Middle frontal gyrus (tissue), 1 donor: ENCODE data around the gene SERTAD1.

Experiments
- DNase-seq: peaks from one replicate; pipeline ENCODE4 v3.0.0-alpha.2; 2015; ENCODE audit warnings: low spot score; ENCODE audit errors: extremely low spot score

Gene SERTAD1

GRCh38 chr19:40380199-40381037 is 45.4 kb downstream of the SERTAD1 start:
- no peak for DNase-seq

- DNase-seq, result no peak
Observed at GRCh38 chr19:40379446-40380198, 46.2 kb downstream of the SERTAD1 start.

- DNase-seq, result no peak
Observed at GRCh38 chr19:40378509-40378908, 47.3 kb downstream of the SERTAD1 start.

- no peak for DNase-seq
Observed at GRCh38 chr19:40377876-40378385, 47.9 kb downstream of the SERTAD1 start.

GRCh38 chr19:40376286-40376862 is 49.4 kb downstream of the SERTAD1 start:
- DNase-seq, result no peak

GRCh38 chr19:40374084-40374483 is 51.7 kb downstream of the SERTAD1 start:
- no peak for DNase-seq

GRCh38 chr19:40371802-40372122 is 54.0 kb downstream of the SERTAD1 start:
- no peak for DNase-seq
